Stimulated activated CD4-positive, alpha-beta T cell treated with anti-CD3 and anti-CD28 coated beads, Interleukin-15, amount 100 ng/mL, for 24 hours (primary cell): ENCODE measurements around the gene NPTXR.

Source experiments
- DNase-seq: peaks from one replicate; pipeline ENCODE4 v3.0.0-alpha.2; 2020

The NPTXR gene

DNA sequence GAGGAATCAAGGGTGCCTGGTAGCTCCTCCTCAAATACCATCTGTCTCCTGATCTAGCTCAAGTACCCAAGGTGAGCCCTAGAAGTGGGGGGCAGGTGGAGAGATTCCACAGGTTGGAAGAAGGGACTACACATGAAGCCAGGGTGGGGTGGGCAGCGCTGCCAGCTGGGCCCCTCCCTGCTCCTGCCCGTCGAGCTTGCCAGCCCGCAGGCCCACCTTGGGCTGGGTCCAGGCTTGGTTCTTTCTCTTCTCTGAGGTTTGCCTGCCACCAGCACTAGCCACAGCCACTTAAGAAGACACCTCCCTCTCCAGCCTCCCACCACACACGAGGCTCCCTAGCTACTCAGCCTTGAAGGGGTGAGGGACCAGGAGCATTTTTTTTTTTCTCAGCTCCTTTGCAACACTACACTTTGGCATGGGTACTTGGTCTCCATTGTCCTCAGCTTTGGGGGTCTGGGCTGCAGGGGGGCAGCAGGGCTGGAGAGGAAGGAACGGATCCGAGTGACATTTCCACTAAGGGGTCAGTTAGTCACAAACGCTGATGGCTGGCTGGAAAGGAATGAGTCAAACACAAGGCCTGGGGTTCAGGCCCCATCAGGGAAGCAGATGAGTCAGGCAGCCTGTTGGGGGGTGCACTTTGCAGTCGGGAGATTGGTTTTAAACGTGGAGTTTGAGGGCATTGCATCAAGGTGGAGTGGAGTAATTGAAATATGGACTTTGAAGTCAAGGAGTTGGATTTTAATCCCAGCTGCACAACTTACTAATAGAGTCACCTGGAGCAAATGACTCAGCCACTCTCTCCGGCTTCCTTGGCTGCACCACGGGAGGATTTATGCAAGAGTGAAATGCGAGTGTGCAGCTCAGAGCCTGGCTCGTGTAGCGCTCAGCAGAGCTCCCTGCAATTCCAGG lies 7.4 kb upstream of the NPTXR start:
- DNase-seq = no peak

DNA sequence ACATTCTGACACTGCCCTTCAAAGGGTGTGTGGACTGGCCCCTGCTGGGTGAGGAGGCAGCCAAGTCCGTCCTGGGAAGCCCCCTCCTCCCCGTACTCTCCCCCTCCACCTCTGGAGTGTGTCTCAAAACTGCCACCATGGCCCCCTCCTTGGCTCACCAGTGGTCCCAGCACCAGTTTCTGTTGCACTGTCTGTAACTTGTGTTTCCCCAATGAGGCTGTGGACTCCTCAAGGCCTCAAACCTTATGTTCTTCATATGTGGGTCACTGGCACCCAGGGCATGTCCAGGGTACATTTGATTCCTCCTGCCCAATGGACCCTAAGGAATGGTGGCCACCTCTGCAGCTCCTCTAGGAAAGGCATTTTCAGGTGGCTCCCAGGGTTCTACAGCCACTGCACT lies 6.6 kb upstream of the NPTXR start:
- DNase-seq = no peak

DNA sequence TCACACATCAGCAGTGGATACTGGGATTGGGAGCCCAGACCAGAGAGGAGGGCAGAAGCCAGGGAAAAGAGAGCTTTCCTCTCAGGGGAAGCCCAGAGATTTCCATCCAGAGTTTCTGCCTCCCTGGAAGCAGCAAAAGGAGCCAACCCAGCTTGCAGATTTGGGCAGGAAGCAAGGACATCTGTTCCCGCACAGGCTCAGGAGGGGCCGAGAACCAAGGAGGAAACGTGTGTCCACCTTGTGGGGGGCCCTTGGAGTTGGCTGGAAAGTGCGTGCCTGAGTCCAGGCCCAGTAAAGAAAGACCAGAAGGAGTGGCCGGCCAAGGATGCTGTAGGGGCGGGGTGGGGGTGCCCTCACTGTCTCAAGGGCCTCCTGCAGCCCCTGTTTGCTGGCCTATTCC lies 6.0 kb upstream of the NPTXR start:
- DNase-seq = no peak

DNA sequence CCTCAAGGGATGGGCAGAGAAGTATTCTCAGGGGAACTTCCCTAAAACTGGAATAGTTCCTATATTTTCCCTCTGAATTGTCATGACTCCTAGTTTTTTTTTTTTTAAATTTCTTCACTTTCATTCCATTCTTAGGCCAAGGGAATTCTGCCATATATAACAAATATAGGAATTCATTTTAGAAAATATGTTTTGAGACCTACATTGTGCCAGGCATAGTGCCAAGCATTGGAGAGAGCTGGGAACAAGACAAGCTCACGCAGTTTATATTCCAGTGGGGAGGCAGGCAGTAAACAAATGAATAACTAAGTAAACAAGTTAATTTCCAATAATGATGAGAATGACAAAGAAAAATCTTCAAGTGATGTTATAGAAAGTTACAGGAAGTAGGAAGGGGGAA lies 2.6 kb upstream of the NPTXR start:
- DNase-seq = no peak

DNA sequence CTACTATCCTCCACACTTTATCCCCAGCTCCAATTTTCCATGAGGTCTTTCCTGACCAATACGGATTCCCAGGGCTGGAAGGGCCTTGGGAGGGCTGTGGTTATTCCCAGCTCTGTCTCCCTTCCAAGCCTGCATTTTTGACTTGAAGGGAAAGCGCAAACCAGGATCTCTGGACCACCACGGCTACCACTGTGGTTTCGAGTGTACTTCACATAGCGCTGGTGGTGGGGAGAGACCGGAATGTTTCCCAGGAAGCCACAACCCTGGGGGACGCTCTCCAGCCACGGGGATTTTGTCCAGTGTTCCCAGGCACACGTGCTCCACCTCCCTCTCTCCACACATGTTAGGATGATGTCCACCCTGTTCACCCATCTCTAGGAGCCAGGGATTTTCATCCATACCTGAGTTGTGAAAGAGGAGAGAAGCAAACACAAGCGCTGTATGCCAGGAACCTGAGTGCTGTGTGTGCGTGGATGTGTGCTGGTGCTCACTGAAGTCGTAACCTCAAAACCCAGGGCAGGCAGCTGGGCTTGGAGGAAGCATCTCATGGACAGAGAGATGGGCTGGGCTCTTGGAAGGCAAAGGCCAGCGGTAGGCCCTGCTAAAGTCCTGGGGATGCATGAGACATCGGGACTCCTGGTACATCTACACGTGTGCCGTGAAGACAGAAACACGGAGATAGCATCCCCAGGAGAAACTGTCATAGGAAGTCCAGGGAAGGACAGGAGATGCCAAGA lies 1.3 kb upstream of the NPTXR start:
- DNase-seq = no peak

DNA sequence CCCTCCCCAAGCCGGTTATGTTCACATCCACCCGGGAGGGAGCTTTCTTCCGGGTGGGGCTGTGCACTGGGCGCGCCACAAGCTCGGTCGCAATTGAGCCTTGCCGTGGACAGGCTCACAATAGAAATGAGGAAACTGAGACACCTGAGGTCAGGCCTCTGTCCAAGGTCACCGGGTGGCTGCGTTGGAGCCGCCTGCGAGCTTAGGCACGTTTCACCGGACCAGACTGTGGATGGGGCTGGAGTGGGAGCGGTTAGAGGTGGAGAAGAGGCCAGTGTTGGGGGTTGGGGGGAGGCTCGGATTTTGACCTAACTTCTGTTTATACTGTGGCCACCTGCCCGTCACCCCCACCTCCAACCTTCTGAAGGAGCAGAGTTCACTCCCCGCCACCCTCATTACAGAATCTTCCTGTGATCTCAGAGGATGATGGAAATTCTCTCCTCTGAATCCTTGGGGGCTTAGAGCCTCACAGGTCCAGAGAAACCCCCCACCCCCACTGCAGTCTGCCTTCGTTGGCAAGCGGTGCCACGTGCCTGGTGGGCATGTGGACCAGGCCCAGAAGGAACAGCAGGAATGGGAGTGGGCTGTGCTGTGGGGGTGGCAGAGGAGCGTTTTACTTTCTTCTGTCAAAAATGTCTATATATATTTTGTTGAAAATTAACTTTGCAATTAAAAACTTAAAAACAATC lies 631 bp upstream of the NPTXR start:
- DNase-seq = no peak

DNA sequence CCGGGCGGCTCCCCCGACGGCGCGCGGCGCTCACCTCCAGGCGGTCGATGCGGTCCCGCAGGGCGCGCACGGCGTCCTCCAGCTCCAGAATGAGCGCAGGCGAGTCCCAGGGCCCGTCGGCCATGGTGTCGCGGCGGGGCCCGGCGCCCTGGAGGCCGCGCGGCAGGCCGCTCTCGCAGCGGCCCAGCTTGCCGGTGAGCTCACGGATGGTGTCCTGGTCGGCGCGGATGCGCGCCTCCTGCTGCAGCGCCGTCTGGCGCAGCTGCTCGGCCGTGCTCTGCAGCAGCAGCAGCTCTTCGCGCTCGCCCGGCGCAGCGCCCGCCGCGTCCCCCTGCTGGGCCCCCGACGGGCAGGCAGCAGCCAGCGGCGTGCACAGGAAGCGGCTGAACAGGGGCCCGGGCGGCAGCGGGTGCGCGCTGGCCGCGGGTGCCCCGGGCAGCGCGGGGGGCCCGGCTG lies 599 bp downstream of the NPTXR start:
- peak; percentile 75 for DNase-seq

DNA sequence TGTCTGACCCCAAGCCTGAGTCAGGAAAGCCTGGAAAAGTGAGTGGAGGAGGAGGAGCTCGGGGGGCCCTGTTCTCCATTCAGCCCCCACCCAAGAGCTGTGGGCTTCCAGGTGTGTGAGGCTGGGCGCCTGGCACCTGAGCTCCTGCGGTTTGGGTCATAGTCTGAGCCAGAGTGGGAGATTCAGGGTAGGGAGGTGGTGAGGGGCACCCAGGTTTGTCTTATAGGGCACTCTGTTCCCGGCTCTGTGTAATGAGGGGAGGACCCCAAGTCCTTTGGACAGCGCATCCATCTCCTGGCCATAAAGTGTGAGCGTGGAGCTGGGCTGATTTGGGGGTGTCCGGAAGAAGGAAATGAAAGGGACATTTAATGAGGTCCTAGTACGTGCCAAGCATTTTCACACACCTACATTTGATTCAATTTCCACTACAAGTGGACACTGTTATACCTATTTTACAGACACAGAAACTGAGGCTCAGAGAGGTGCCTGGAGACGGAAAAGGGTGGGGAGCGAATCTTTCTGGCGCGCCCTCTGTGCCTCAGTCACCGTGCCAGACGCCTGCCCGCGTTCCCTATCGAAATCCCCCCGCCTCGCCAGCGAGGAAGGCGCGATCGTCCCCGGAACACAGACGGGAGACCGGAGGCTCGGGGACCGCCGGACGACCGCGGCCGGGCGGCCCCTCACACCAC lies 1.2 kb downstream of the NPTXR start:
- DNase-seq = no peak

DNA sequence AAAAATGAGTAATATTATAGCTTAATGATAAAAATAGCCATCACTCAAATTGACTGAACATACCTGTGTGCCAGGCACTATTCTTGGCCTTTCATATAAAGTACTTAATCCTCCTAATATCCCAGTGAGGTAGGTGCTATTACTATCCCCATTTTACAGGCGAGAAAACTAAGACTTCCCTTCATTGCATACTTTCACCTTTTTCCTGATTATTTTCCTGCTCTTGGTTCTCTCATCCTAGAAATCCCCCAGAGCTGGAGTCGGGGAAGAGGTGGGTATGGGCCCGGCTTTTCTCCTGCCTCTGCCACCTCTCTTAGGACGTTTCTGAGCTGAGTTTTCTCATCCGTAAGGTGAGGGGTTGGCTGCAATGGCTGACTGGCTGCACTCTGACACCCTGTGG lies 2.2 kb downstream of the NPTXR start:
- DNase-seq = no peak

DNA sequence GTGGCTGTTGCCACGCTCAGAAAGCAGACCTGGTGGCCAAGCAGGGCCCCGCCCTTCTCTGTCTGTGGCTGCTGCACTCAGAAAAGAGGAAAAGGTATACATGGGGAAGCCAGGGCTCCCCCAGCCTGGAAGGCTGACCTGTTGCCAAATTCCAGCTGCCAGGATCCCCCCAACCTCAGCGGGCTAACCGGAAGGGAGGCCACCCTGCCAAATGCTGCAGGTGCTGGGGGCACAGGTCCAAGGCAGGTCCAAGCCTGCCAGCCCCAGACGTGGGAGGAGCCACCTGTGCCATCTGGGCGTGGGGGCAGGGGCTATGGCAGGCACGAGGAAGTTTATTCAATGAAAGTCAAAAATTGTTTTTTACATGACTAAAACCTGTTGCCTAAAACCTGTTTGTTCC lies 2.6 kb downstream of the NPTXR start:
- no peak for DNase-seq

DNA sequence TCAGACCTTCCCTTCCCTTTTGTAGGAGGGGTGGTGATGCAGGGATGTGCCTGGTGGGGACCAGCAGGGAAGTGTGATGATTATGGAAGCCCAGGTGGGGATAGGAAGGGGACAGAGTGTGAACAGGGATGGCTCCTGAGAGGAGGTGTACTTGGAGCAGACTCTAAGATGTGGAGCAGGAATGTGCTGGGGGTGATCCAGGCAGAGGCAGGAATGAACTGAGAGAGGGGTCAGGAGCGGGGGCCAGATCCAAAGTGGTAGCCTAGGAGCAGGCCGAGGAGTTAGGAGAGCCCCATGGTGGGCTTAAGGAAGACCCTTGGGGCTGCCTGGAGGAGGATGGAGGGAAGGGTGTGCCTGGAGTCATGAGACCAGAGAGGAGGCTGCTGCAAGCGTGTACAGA lies 3.7 kb downstream of the NPTXR start:
- DNase-seq = no peak

DNA sequence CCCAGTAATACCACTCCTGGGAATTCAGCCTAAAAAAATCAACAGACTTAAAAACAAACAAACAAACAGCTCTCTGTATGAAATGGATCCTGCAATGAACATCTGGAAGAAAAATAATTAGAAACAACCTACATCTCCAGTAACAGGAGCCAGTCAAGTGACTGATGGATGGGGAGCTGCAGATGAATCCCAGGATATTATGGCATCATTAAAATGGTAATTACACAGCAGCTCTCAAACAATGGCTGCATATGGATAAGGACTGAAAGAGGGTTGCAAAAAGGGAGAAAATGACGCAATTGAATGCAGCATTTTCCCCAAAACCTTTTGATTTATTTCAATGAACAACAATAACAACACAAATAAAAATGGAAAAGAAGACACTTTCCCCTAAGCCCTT lies 4.1 kb downstream of the NPTXR start:
- no peak for DNase-seq

DNA sequence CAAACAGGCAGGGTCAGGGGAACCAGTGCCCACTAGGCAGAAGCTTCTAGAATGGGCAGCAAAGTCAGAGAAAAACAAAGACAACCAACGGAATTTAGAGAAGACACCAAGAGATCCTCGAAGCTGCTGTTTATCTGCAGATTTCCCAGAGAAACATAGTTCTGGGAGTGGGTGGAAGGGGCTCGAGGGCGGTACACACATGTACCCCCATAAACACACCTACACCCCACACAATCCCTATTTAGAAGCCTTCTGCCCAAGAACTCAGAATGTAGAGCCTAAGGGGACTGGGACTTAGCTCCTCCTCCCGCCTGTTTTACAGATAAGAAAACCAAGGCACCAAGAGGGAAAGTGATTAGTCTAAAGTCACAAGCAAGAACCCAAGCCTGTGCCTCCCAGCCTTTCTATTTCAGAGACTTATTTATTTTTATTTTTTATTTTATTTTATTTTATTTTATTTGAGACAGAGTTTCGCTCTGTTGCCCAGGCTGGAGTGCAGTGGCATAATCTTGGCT lies 6.4 kb downstream of the NPTXR start:
- no peak for DNase-seq

DNA sequence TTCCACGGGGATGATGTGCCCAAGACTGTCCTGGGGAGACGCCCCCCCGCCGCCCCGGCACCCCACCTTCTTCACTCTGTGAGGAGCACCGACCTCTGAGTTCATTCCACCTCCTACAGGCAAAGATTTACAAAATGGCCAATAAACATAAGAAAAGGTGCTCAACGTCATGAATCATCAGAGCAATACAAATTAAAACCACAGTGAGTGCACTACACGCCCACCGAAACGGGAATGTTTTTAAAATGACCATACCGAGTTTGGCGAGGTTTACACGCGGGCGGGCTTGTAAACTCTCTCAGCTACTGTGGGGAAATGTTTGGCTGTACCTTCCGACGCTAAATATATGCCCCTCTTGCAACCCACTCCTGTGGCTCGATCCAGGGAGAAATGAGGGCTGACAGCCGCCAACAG lies 7.9 kb downstream of the NPTXR start:
- no peak for DNase-seq

DNA sequence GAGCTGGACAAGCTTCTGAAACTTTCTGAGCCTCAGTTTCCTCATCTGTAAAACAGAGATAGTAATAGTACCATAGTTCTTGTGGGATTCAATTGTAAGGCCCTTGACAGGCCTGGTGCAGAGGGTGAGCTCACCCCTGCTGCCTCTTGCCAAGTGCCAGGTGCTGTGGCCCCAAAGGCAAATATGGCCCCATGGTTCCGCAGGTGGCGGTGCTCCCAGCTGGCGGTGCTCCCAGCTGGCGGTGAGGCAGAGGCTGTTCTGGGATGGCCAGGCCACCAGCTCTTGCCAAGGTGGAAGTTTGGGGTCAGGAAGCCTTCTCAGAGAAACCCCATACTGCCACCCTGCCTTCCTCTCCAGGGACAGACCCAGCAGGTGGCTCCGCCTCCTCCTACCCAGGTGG lies 8.8 kb downstream of the NPTXR start:
- DNase-seq = no peak

DNA sequence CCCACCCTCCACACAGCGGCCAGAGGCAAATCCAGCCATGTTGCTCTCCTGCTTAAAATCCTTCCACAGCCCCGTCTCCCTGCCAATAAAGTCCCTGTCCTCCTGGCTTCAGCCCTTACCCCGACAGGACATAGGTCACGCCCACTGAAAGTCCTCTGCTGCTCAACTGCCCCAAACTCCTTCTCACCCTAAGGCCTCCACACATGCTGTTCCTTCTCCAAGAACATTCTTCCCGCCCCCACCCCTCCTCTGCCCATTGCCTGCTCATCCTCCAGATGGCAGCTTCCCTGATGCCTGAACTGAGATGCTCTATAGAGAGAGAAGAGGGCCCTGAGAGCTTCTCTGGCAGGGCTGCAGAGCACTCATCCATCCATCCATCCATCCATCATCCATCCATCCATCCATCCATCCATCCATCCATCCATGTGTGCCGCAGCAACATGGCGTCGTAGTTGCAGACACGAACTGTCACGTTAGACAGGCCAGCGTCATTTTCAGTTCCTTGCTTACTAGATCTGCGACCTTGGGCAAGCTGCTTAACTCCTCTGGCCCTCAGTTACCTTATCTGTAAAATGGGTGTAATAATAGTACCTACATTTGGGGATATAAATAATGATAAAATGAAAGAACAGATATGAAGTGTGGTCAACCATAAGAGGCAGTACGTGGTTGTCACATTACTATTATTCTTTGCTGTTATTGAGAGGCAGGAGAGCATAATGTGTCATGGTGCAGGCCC lies 9.4 kb downstream of the NPTXR start:
- DNase-seq = no peak

DNA sequence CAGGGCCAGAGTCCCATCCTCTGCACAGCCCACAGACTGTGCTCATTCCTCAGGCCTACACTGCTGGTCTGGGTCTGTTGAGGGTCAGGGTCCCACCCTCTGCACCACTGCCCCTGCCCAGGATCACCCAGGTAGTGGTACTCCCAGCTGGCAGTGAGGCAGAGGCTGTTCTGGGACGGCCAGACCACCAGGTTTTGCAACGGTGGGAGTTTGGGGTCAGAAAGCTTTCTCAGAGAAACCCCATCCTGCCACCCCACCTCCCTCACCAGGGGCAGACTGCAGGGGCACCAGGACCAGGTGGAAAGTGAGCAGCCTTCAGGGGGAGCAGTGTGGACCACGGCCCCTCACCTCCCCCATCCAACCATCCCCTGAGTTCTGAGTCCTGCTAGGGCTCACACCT lies 10.8 kb downstream of the NPTXR start:
- DNase-seq = no peak

DNA sequence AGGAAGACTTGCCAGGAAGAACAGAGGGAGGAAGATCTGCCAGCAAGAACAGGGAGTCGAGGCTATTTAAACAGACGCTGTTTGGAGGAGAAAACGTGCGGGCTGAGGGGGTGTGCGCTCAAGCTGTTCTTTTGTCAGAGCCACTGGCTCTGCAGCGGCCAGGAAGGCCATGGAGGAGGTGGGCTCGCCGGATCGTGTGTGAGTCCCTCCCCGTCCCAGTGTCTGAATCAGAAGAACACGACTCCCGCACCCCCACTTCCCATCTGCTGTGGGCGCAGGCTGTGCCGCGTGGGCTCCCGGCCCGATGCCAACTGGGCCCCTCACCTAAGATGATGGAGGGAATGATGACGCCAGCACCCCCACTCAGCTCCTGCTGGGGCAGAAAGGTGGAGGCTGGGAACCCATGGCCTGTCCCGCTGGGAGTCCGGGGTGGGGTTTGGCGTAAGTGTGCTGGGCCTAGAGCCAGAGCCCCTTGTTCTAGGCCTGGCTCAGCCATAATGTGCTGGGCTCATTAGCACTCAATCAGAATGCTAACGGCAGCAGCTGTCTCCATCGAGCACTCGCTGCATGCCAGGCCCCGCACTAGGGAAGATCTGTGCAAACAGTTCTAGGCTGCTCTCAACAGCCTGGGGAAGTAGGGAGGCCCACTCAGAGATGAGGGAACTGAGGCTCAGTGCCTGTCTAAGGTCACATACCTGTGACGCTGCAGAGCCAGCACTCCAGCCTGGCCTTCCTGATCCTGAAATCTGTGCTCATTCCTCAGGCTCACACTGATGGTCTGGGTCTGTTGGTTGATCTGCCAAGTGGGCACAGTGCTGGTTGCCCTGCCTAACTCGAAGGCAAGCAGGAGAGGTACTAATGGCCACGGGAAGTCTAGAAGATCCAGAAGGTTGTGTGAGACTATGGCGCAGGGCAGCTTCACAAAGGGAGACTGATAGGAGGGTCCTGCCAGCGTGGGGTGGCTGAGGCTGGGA lies 11.5 kb downstream of the NPTXR start:
- no peak for DNase-seq

DNA sequence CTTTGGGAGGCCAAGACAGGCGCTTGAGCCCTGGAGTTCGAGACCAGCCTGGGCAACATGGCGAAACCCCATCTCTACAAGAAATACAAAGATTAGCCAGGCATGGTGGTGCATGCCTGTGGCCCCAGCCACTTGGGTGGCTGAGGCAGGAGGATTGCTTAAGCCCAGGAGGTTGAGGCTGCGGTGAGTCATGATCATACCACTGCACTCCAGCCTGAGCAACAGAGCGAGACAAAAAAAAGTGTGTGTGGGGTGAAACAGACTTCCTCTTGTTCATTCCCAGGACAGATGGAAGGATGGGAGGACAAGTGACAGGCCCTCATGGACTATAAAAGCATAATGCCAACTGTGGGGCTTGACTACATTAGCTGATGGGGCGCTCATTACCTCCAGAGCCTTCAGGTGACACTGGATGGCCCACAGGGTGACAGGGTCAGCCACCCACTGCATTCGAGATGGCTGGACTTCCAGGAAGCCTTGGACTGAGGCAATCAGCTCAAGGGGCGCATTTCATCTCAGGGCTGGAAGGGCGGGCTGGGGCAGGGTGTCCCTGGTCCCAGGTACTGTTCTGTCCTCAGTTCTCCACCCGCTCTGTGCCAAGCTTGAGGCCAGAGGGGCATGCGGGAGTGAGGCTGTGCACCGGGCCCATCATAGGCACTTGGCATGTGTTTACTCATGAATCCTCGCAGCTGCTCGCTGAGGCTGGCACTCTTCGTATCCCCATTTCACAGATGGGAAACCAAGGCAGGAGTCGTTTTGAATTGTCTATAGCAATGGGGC lies 12.5 kb downstream of the NPTXR start:
- no peak for DNase-seq

DNA sequence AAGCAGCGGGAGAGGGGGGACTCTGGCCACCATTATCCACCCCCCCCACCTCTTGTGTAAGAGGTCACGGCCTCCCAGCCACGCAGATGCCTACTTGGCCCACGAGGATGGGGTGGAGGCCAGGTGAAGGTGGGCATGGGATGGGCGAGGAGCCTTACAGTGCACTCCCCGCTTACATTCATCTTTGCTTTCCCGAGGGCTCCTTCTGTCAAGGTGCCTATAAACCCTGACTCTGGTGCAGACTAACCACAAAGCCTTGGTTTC lies 13.1 kb downstream of the NPTXR start:
- DNase-seq = no peak
